Kidney epithelial cell (primary cell): ENCODE measurements around the gene FPR2. TPM values are rescaled to one million over a fixed set of nuclear protein-coding genes. Genes with fewer than 3 reads are reported as not detected.

ENCODE experiments used
- DNase-seq: peaks from one replicate; pipeline ENCODE4 v3.0.0-alpha.2; 2010; ENCODE audit warnings: low read depth
- H3K27me3 ChIP-seq: 2 replicates; pipeline ENCODE4 v1.6.0; 2011; ENCODE audit warnings: low read length; ENCODE audit not compliant: control insufficient read depth, insufficient read depth
- H3K36me3 ChIP-seq: 2 replicates; pipeline ENCODE4 v1.5.1; 2011; ENCODE audit warnings: low read length; ENCODE audit not compliant: control insufficient read depth, insufficient read depth
- H3K4me3 ChIP-seq: 2 replicates; pipeline ENCODE4 v1.5.1; 2011; ENCODE audit warnings: low read depth, mild to moderate bottlenecking, control low read depth, low read length
- total RNA-seq: library from RNA; depleted of rRNA; stranded (reverse); fragments of >200 nt; gene quantifications from 2 replicates; pipeline ENCODE4 v1.2.3, GENCODE V29; 2015
- TF ChIP-seq, protein P1 (sequence below): IDR thresholded peaks from 2 replicates; pipeline ENCODE4 v1.5.1; 2011; ENCODE audit warnings: mild to moderate bottlenecking, moderate library complexity, low read length, control low read depth, inconsistent platforms; ENCODE audit not compliant: insufficient read depth, poor library complexity, severe bottlenecking

Gene FPR2
- total RNA-seq, 1 donor from 2014 or later = not detected

DNA sequence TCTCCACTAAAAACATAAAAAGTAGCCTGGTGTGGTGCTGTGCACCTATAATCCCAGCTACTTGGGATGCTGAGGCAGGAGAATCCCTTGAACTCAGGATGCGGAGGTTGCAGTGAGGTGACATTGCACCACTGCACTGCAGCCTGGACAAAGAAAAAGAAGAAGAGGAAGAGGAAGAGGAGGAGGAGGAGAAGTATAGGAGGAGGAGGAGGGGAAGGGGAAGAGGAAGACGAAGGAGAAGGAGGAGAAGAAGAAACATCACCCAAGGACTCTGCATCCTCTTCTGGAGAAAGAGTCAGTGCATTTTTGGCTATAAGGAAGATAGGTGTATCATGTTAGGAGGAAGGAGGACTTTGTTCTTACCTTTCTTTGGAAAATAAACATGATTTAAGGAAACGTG, 21.0 kb downstream of the FPR2 start:
- H3K27me3 ChIP-seq = no peaks in the 10 kb centered on the region
- TF ChIP-seq, protein P1, sequence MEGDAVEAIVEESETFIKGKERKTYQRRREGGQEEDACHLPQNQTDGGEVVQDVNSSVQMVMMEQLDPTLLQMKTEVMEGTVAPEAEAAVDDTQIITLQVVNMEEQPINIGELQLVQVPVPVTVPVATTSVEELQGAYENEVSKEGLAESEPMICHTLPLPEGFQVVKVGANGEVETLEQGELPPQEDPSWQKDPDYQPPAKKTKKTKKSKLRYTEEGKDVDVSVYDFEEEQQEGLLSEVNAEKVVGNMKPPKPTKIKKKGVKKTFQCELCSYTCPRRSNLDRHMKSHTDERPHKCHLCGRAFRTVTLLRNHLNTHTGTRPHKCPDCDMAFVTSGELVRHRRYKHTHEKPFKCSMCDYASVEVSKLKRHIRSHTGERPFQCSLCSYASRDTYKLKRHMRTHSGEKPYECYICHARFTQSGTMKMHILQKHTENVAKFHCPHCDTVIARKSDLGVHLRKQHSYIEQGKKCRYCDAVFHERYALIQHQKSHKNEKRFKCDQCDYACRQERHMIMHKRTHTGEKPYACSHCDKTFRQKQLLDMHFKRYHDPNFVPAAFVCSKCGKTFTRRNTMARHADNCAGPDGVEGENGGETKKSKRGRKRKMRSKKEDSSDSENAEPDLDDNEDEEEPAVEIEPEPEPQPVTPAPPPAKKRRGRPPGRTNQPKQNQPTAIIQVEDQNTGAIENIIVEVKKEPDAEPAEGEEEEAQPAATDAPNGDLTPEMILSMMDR = no peak
- no peak for DNase-seq
- H3K4me3 ChIP-seq = no peak overlapping the region
- H3K36me3 ChIP-seq = no peaks in the 10 kb centered on the region

DNA sequence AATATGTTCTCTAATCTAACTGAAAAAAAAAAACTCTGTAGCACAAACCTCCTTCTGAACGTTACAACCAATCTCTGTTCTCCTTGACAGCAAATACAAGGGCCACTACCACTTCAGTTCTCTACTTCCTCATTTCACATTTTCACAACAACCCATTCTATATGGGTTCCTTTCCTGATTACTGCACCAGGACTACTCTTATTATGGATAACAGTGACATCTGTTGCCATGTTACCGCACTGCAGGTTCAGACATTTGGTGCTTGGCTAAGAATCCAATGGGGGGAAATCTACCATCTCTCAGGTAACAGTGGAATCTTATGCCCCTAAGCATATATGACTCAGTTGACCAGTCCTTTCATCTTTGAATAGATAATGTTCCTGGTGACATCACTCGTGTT, 22.4 kb downstream of the FPR2 start:
- DNase-seq = no peak
- Histone ChIP-seq H3K27me3 (no peaks in the 10 kb centered on the region), H3K36me3 (no peaks in the 10 kb centered on the region), H3K4me3 (no peak overlapping the region)
- TF ChIP-seq, protein P1 = peak; percentile 3

DNA sequence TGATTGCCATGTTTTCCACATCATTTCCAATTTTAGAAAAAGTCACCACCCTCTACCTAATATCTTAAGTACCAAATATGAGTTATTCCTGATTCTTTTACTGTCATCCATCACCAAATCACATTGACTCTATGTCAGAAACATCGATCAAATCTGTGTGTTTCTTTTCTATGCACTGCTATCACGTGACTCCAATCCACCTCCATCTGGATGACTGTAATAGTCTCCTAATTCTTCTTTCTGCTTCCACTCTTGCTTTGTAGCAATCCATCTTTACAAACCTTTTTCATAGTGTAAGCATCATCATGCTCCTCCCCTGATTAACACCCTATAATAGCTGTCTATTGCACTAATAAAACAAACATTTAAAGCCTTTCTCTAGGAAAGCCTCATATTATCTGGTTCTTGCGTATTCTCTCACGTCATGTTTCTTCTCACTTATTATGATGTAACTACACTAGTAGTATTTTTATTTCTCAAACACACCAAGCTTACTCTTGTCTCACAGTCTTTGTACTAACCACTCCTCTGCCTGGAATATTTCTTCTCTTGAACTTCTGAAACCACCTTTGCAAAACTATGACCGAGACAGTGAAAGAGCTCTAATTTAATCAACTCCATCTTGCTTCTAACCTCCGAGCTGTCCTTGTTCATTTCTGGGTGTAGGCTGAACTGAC, 23.3 kb downstream of the FPR2 start:
- H3K4me3 ChIP-seq = no peak overlapping the region
- TF ChIP-seq, protein P1 = no peak
- no peaks in the 10 kb centered on the region for H3K36me3 ChIP-seq
- H3K27me3 ChIP-seq = no peaks in the 10 kb centered on the region
- no peak for DNase-seq

DNA sequence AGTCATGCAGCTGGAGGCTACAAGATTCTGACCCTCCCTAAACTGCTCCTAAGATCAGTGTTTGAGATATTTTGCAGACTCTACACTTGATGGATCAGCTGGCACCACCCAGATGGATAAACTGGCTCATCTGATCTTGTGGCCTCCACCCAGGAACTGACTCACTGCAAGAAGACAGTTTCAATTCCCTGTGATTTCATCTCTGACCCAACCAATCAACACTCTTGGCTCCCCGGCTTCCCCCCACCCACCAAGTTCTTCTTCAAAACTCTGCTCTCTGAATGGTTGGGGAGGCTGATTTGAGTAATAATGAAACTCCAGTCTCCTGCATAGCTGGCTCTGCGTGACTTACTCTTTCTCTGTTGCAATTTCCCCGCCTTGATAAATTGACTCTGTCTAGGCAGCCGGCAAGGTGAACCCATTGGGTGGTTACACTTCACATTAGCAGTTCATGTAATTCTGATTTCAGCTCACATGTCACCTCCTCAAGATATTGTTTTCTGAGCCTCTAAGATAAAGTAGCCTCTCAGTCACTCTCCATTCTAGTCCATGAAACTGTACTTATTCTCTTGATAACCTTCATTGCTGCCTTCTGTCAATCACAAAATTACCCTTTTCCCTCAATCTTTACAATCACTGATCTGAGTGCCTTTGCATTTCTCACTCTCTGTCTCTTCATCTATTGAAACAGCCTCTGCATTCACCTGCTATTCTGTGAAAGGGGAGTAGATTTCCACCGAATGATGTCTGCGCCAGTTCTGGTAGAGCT, 24.1 kb downstream of the FPR2 start:
- TF ChIP-seq, protein P1 = no peak
- Histone ChIP-seq H3K36me3 (no peaks in the 10 kb centered on the region), H3K4me3 (no peak overlapping the region), H3K27me3 (no peaks in the 10 kb centered on the region)
- DNase-seq = no peak

DNA sequence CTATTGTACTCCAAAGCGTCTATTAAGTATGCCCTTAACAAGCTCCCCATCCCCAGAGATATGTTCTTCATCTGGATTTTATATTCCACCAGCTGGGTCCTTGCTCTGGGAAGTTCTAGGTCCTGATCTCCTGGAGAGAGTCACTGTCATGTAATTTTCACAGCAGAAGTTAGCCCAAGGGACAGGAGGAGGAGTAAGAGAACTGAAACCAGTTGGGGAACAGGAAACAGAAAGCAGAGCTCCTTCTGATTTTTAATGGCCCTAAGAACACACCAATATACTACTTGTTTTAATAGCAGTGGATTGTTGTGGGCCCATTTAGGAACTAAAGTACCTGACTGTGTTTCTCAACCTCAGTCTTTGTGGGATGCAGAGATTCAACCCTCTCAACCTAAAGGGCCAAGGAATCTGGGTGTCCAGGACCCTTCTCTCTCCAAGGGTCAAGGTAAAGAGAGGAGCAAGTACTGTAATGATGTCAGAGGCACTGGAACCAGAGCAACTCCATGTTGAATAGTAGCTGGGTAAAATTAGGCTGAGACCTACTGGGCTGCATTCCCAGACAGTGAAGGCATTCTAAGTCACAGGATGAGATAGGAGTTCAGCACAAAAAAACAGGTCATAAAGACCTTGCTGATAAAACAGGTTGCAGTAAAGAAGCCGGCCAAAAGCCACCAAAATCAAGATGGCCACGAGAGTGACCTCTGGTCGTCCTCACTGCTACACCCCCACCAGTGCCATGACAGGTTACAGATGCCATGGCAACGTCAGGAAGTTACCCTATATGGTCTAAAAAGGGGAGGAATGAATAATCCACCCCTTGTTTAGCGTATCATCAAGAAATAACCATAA, 25.9 kb downstream of the FPR2 start:
- H3K36me3 ChIP-seq = no peaks in the 10 kb centered on the region
- no peaks in the 10 kb centered on the region for H3K27me3 ChIP-seq
- H3K4me3 ChIP-seq = no peak overlapping the region
- DNase-seq = no peak
- TF ChIP-seq, protein P1 = no peak
